Right lobe of liver (tissue), 6 donors: ENCODE results near the gene KIF14. TPM values are rescaled to one million over a fixed set of nuclear protein-coding genes. Genes with fewer than 3 reads are reported as not detected.

Experiments used
- ATAC-seq, 4 donors: fragments of 200-7000 bp; cut with Tn5 transposase; one replicate each; pipeline ENCODE4 v1.9.1; 2020; ENCODE audit warnings: mild to moderate bottlenecking in 4 of 4, moderate library complexity in 4 of 4
- DNase-seq, 3 donors: peaks; one replicate each; pipeline ENCODE4 v3.0.0-alpha.2; 2020
- H3K27ac ChIP-seq, 3 donors: fragments of 200-600 bp; one replicate each; pipeline ENCODE4 v1.8.0; 2022
- H3K27me3 ChIP-seq, 2 donors: fragments of 200-600 bp; one replicate each; pipeline ENCODE4 v1.8.0; 2022
- H3K36me3 ChIP-seq, 4 donors: fragments of 200-600 bp; sonication (generic) in 1 of 4; one replicate each; pipeline versions ENCODE4 v1.5.1 to v1.8.0; 2017 to 2022; ENCODE audit warnings: control low read depth in 1 of 4
- H3K4me1 ChIP-seq, 4 donors: fragments of 200-600 bp; sonication (generic) in 1 of 4; one replicate each; pipeline versions ENCODE4 v1.5.1 to v1.8.0; 2017 to 2022; ENCODE audit warnings: control low read depth in 1 of 4
- H3K4me3 ChIP-seq, 3 donors: fragments of 200-600 bp; one replicate each; pipeline ENCODE4 v1.8.0; 2022
- H3K9me3 ChIP-seq, 4 donors: fragments of 200-600 bp; sonication (generic) in 1 of 4; one replicate each; pipeline versions ENCODE4 v1.5.1 to v1.8.0; 2017 to 2022; ENCODE audit warnings: control low read depth in 1 of 4
- POLR2A ChIP-seq: fragments of 450-650 bp; IDR thresholded peaks from one replicate; pipeline ENCODE4 v1.6.1; 2017; ENCODE audit warnings: antibody characterized with exemption, mild to moderate bottlenecking
- WGBS: methylation state at CpG from one replicate; pipeline ENCODE4 v1.1.6; 2018; ENCODE audit warnings: low coverage, low lambda C conversion rate; ENCODE audit not compliant: insufficient coverage; ENCODE audit errors: missing lambda C conversion rate; 5-methylcytosine and 5-hydroxymethylcytosine counted together
- intact Hi-C, 2 donors: fragments of 100-400 bp; cut with DNase I; formaldehyde crosslinking; loops; one replicate each; pipeline versions ENCODE4 v1.11.2 to v1.14.1; 2022
- total RNA-seq, 6 experiments: library from RNA; depleted of rRNA in 2 of 6; stranded (reverse); fragments of >200 nt in 2 of 6; fragmentation: NEBNext Ultra II Directional in 3 of 6; extraction: Animal tissue kit (Norgen Biotek cat#: 25700) in 3 of 6; gene quantifications; one replicate each; pipeline versions ENCODE4 v1.1.0 to v1.2.4, GENCODE V29; 2016 to 2023
- TF ChIP-seq, protein P1 (sequence below), 4 donors: fragments of 200-600 bp in 3 of 4; fragments of 450-650 bp in 1 of 4; IDR thresholded peaks; one replicate each; pipeline versions ENCODE4 v1.5.1 to v1.8.0; 2016 to 2022; ENCODE audit warnings: antibody characterized with exemption in 4 of 4, mild to moderate bottlenecking in 2 of 4
- donor health status: DM: no; HTN: yes; CAD: no.
- donor health status: DM: no; HTN: no; CAD: no.
- donor health status: DM: no; HTN: no; CAD: no.
- donor health status: DM: no; HTN: yes; CAD: no.
- donor health status: DM: no; HTN: yes; CAD: no.

KIF14 gene
- total RNA-seq, 6 experiments from 2014 or later, result 0.15 to 0.49 (median 0.38) TPM

DNA sequence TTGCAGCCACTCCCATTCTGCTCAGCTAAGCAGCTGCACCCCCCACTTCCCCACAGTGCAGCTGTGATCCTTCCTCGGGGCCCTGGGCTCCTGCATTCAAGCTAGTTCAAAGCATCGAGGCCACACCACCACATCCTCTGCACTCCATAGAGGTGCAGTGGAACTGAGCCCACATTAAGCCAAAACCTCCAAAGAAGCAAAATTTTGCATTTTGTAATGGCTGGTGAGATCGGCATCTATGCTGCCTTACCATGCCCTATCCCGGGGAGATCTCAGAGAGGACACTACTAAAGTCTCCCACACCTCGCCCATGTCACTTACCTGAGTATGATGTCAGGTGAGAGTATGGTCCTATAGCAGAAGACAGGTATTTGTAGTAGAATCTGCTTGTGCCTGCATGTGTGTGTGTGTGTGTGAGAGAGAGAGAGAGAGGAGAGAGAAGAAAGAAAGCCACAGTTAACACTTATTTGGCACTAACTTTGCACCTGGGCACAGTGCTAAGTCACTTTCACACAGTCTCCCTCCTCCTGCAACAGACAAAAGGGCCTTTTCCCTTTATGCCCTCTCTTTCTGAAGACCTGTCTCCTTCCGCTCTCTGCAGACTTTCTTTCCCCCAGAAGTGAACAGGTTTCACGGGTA is 89.8 kb downstream of the KIF14 start:
- ATAC-seq (peak in 3 of 4 donors; percentile 22 to 36 (median 26)), DNase-seq (no peak)
- H3K4me3 ChIP-seq, result no peak overlapping the region
- H3K27ac ChIP-seq, result no peak overlapping the region
- no peak for TF ChIP-seq POLR2A
- TF ChIP-seq, protein P1, sequence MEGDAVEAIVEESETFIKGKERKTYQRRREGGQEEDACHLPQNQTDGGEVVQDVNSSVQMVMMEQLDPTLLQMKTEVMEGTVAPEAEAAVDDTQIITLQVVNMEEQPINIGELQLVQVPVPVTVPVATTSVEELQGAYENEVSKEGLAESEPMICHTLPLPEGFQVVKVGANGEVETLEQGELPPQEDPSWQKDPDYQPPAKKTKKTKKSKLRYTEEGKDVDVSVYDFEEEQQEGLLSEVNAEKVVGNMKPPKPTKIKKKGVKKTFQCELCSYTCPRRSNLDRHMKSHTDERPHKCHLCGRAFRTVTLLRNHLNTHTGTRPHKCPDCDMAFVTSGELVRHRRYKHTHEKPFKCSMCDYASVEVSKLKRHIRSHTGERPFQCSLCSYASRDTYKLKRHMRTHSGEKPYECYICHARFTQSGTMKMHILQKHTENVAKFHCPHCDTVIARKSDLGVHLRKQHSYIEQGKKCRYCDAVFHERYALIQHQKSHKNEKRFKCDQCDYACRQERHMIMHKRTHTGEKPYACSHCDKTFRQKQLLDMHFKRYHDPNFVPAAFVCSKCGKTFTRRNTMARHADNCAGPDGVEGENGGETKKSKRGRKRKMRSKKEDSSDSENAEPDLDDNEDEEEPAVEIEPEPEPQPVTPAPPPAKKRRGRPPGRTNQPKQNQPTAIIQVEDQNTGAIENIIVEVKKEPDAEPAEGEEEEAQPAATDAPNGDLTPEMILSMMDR (IDR thresholded peaks at IDR 0.05), result no peak
- WGBS, result 48% methylated on average over 7 of the region's 7 CpGs
- H3K27me3 ChIP-seq, result no peaks in the 10 kb centered on the region
- no peaks in the 10 kb centered on the region for H3K36me3 ChIP-seq
- no peaks in the 10 kb centered on the region for H3K4me1 ChIP-seq
- intact Hi-C loops, result no loop called here
- H3K9me3 ChIP-seq, result no peaks in the 10 kb centered on the region

DNA sequence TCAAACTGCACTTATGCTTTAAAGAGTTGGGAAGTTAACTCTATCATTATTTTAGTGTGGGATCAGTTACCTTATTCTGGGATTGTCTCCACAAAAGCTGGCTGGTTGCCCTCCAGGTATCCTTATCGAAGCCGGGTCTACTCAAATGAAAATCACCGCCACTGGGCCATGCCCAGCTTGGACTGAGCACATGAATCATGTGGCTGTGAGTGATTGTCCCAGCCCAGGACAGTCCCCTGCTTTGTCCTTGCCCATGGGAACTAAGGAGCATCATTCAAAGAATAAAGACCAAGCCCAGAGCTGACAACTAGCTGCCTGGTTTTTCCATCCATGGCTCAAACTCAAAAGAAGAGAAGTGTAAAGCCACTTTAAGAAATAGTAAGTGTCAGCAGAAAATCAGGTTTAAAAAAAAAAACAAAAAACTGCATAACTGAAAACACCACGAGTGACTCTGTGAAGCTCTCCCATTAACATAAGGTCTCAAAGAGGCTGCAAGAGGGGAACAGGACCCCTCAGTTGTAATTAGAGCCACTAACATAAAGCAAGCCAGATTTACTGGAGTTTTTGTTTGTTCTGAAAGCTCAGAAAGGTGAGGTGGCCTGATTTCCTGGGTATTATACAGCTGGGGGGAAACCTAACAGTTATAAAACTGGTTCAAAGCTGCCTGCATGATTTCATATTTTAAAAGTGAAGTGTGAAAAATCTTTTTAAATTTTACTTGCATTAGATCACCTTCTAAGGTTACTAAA is 91.5 kb downstream of the KIF14 start:
- Histone ChIP-seq H3K27ac (no peak overlapping the region), H3K36me3 (no peaks in the 10 kb centered on the region), H3K9me3 (no peaks in the 10 kb centered on the region), H3K27me3 (no peaks in the 10 kb centered on the region), H3K4me3 (no peak overlapping the region), H3K4me1 (no peaks in the 10 kb centered on the region)
- intact Hi-C loops, result no loop called here
- 33% methylated on average over 2 of the region's 4 CpGs for WGBS
- ATAC-seq (no peak), DNase-seq (no peak)
- TF ChIP-seq, protein P1 (IDR thresholded peaks at IDR 0.05), result no peak
- TF ChIP-seq POLR2A, result no peak

DNA sequence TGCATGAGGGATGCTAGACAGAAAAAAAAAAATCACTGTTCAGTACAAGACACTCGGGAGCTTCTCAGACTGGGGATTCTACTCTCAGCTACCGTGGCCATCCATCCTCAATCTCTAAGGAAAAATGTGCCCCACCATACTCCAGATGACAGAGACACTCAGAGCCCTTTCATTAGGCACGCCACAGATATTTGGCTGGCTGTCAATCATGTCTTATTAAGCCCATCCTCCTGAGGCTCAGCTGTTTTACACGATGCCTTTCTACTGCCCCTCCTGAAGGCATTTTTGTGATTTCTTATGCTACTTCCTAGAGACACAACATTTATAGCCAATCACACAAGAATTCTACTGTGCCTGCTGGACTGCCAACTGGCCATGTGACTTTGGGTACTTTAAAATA is 92.9 kb downstream of the KIF14 start:
- TF ChIP-seq, protein P1 (IDR thresholded peaks at IDR 0.05), result no peak
- TF ChIP-seq POLR2A, result no peak
- no peak for ATAC-seq
- DNase-seq, result no peak
- Histone ChIP-seq H3K36me3 (no peaks in the 10 kb centered on the region), H3K27me3 (no peaks in the 10 kb centered on the region), H3K4me3 (no peak overlapping the region), H3K9me3 (no peaks in the 10 kb centered on the region), H3K27ac (no peak overlapping the region), H3K4me1 (no peaks in the 10 kb centered on the region)
- WGBS, result 93% methylated on average over 3 of the region's 4 CpGs
- intact Hi-C loops, result no loop called here

DNA sequence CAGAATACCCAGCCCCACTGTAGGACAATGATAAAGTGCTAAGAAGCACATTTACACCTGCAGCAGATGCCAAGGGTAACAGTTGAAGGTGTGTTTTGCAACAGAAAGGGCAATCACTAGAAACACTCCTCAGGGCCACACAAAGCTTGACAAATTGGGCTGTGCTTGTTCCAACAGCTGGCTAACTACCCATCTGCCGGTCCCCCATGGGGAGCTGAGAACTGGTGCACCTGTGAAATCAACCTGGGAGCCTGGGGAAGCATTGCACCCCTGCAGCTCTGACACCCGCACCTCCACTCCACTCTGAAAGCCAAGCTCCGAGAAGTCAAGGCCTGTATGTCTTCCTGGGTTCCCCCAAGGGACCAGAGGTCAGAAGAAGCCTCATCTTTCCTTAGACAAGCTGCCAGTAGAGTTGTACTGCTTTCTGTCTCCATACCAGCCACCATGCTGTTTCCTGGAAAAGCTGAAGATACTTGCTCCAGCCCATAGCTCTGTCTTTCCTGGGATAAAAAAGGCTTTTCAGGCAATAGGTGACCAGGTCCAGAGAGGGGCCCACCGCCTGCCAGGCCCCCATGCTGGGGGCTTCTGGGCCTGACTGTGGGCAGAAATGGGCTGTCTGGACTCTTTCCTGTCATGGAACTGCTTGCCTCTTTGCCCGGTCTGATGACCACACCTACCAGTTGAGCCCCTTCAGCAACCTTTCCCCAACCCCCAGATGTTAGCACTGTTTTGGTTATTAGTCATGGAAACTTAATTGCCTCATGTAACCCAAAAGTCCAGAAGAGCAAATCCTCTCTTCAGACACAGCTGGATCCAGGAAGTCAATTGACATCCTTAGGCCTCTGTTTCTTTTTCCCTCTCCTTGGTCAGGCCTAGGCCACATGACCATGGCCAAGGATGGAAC is 93.6 kb downstream of the KIF14 start:
- TF ChIP-seq POLR2A, result no peak
- TF ChIP-seq, protein P1 (IDR thresholded peaks at IDR 0.05), result no peak
- no peak overlapping the region for H3K4me3 ChIP-seq
- H3K27me3 ChIP-seq, result no peaks in the 10 kb centered on the region
- DNase-seq (no peak), ATAC-seq (no peak)
- H3K9me3 ChIP-seq, result no peaks in the 10 kb centered on the region
- intact Hi-C loops, result no loop called here
- no peak overlapping the region for H3K27ac ChIP-seq
- H3K4me1 ChIP-seq, result no peaks in the 10 kb centered on the region
- WGBS, result 29% methylated on average over 1 of the region's 5 CpGs
- H3K36me3 ChIP-seq, result no peaks in the 10 kb centered on the region
